Lung (tissue), 16 donors: Measurements from ENCODE around the gene HP1BP3. TPM values are rescaled to one million over a fixed set of nuclear protein-coding genes. Genes with fewer than 3 reads are reported as not detected.

Experiments
- ATAC-seq: fragments of 200-7000 bp; cut with Tn5 transposase; one replicate; pipeline ENCODE4 v1.9.1; 2020; ENCODE audit warnings: moderate number of reproducible peaks; ENCODE audit not compliant: insufficient read depth, low FRiP score
- DNase-seq, 3 donors: peaks; one replicate each; pipeline ENCODE4 v3.0.0-alpha.2; 2013 to 2017
- H3K27ac ChIP-seq, 2 donors: one replicate each; pipeline ENCODE4 v1.5.1; 2013; ENCODE audit warnings: mild to moderate bottlenecking in 2 of 2, moderate library complexity in 2 of 2, control low read depth in 1 of 2, inconsistent platforms in 1 of 2, low read depth in 1 of 2, low read length in 1 of 2
- H3K27me3 ChIP-seq, 3 donors: one replicate each; pipeline ENCODE4 v1.5.1; 2013; ENCODE audit warnings: low read length in 2 of 3; ENCODE audit not compliant: control insufficient read depth in 3 of 3, insufficient read depth in 3 of 3
- H3K36me3 ChIP-seq, 4 donors: one replicate each; pipeline ENCODE4 v1.5.1; 2013; ENCODE audit warnings: low read length in 4 of 4, mild to moderate bottlenecking in 1 of 4, moderate library complexity in 1 of 4; ENCODE audit not compliant: control insufficient read depth in 4 of 4, insufficient read depth in 4 of 4
- H3K4me1 ChIP-seq, 5 donors: one replicate each; pipeline ENCODE4 v1.5.1; 2013; ENCODE audit warnings: low read length in 5 of 5, mild to moderate bottlenecking in 2 of 5, moderate library complexity in 1 of 5; ENCODE audit not compliant: control insufficient read depth in 5 of 5, insufficient read depth in 5 of 5
- H3K4me3 ChIP-seq: one replicate; pipeline ENCODE4 v1.5.1; 2013; ENCODE audit warnings: mild to moderate bottlenecking, control low read depth, moderate library complexity
- H3K9ac ChIP-seq, 2 donors: one replicate each; pipeline ENCODE4 v1.5.1; 2013; ENCODE audit warnings: low read length in 2 of 2, control low read depth in 1 of 2; ENCODE audit not compliant: insufficient read depth in 1 of 2
- H3K9me3 ChIP-seq, 4 donors: one replicate each; pipeline ENCODE4 v1.5.1; 2013; ENCODE audit warnings: low read length in 3 of 4, mild to moderate bottlenecking in 1 of 4, moderate library complexity in 1 of 4; ENCODE audit not compliant: control insufficient read depth in 4 of 4, insufficient read depth in 3 of 4
- WGBS, 2 donors: extraction: QIAGEN DNeasy Blood & Tissue Kit; methylation state at CpG; one replicate each; pipeline ENCODE4 v1.1.7; 2013; 5-methylcytosine and 5-hydroxymethylcytosine counted together
- long read RNA-seq, 5 donors: transcript quantifications; one replicate each; lab custom pipeline, GENCODE V29; 2026
- polyA plus RNA-seq, 2 donors: library from polyadenylated mRNA; stranded (reverse); fragments of 200-250 nt; gene quantifications; one replicate each; pipeline ENCODE4 v1.2.1, GENCODE V29; 2013
- total RNA-seq, 2 donors: library from RNA; depleted of rRNA in 1 of 2; stranded (reverse); fragments of >200 nt in 1 of 2; gene quantifications; one replicate each; pipeline ENCODE4 v1.2.1, GENCODE V29; 2014 to 2021
- TF ChIP-seq, protein P1 (sequence below): IDR thresholded peaks from 2 replicates; pipeline ENCODE4 v1.5.1; 2012; ENCODE audit warnings: mild to moderate bottlenecking; ENCODE audit errors: control extremely low read depth, extremely low read depth
- donor health status: control.
- donor health status: control.
- donor health status: Bipolar disorder and iron deficiency.
- donor health status: healthy.
- donor health status: DM: yes; HTN: yes; CAD: no.

Gene HP1BP3, protein sequence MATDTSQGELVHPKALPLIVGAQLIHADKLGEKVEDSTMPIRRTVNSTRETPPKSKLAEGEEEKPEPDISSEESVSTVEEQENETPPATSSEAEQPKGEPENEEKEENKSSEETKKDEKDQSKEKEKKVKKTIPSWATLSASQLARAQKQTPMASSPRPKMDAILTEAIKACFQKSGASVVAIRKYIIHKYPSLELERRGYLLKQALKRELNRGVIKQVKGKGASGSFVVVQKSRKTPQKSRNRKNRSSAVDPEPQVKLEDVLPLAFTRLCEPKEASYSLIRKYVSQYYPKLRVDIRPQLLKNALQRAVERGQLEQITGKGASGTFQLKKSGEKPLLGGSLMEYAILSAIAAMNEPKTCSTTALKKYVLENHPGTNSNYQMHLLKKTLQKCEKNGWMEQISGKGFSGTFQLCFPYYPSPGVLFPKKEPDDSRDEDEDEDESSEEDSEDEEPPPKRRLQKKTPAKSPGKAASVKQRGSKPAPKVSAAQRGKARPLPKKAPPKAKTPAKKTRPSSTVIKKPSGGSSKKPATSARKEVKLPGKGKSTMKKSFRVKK
- total RNA-seq (100 to 1,000 TPM; 143 to 316 TPM), polyA plus RNA-seq (10 to 100 TPM; 63.0 to 92.9 TPM)
- long read RNA-seq, donor 1, full-length matches to known transcripts = 12 of 69 reads
- long read RNA-seq, donor 1, partial matches to known transcripts = 30 of 69 reads
- long read RNA-seq, donor 1, other reads (novel, unspliced or antisense) = 27 of 69 reads
- long read RNA-seq, donor 2, full-length matches to known transcripts = 11 of 23 reads
- long read RNA-seq, donor 2, partial matches to known transcripts = 5 of 23 reads
- long read RNA-seq, donor 2, other reads (novel, unspliced or antisense) = 7 of 23 reads
- long read RNA-seq, donor 3, full-length matches to known transcripts = 6 of 27 reads
- long read RNA-seq, donor 3, partial matches to known transcripts = 14 of 27 reads
- long read RNA-seq, donor 3, other reads (novel, unspliced or antisense) = 7 of 27 reads
- long read RNA-seq, donor 4, full-length matches to known transcripts = 3 of 47 reads
- long read RNA-seq, donor 4, partial matches to known transcripts = 44 of 47 reads
- long read RNA-seq, donor 4, other reads (novel, unspliced or antisense) = 0 of 47 reads
- long read RNA-seq, donor 5, full-length matches to known transcripts = 13 of 51 reads
- long read RNA-seq, donor 5, partial matches to known transcripts = 38 of 51 reads
- long read RNA-seq, donor 5, other reads (novel, unspliced or antisense) = 0 of 51 reads

DNA sequence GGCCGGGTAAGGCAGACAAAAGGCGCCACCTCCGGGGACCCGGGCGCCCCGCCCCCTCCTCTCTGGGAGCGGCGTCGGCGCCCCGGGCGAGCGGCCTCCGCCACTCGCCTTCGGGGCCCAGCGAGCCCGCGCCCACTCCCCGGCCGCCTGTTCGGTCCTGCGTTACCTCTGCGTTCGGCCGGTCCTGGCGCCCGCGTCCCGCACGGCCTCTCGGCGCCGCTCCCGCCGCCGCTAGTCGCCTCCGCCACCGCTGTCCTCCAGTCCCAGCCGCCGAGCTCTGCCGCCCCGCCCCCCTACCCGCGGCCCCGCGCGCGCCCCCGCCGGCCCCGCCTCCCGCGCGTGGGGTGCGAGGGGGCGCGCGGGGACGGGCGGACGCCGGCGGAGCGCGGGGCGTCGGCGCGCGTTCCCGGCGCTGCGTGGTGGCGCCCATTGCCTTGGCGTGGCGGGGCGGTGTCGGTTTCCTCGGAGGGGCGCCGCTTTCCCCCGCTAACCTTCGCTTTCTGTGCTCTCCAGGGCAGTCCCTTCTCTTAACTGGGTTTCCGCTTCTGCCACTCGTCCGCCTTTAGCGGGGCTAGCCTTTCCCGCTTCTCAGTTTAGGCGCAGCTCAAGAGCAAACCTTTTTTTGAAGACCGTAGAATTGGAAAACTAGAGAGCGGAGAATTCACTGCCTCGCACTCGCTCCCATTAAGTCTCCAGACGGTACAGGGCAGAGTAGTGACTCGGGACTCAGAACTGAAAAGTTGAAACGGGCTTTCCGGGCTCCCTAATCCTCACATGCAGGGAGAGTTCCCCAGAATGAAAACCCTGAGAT is at the start of gene HP1BP3:
TSS of gene HP1BP3 (minus strand) at position 279 of the 811 bp plus-strand sequence. CDS start 6,867 bp downstream, outside the sequence.
- no peaks in the 10 kb centered on the region for H3K9me3 ChIP-seq
- H3K27me3 ChIP-seq = no peaks in the 10 kb centered on the region
- ATAC-seq = peak; percentile 81
- peak; percentile 85 to 90 (median 88) for DNase-seq
- no peaks in the 10 kb centered on the region for H3K36me3 ChIP-seq
- TF ChIP-seq, protein P1, sequence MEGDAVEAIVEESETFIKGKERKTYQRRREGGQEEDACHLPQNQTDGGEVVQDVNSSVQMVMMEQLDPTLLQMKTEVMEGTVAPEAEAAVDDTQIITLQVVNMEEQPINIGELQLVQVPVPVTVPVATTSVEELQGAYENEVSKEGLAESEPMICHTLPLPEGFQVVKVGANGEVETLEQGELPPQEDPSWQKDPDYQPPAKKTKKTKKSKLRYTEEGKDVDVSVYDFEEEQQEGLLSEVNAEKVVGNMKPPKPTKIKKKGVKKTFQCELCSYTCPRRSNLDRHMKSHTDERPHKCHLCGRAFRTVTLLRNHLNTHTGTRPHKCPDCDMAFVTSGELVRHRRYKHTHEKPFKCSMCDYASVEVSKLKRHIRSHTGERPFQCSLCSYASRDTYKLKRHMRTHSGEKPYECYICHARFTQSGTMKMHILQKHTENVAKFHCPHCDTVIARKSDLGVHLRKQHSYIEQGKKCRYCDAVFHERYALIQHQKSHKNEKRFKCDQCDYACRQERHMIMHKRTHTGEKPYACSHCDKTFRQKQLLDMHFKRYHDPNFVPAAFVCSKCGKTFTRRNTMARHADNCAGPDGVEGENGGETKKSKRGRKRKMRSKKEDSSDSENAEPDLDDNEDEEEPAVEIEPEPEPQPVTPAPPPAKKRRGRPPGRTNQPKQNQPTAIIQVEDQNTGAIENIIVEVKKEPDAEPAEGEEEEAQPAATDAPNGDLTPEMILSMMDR = no peak
- H3K9ac ChIP-seq = peak within 1 kb of the TSS; percentile 95 to 97
- peak within 1 kb of the TSS; percentile 98 to 99 for H3K27ac ChIP-seq
- 0 to 1% methylated on average over 42 to 99 of the region's 99 CpGs for WGBS, 2 donors
- H3K4me3 ChIP-seq = peak within 1 kb of the TSS; percentile 90
- H3K4me1 ChIP-seq = peaks cover 0 to 23% (median 5%) of the 10 kb centered on the region in 5 donors

DNA sequence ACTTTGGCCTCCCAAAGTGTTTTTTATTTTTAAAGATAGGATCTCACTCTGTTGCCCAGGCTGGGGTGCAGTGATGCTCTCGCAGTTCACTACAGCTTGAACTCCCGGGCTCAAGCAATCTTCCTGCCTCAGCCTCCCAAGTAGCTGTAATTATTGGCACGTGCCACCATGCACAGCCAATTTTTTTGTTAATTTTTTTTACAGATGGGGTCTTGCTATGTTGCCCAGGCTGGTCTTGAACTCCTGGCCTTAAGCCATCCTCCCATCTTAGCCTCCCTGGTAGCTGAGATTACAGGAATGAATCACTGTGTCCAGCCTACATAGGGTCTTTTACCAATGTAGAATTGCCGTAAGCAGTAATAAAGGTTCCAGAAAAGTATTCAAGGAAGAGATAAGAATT is 49.1 kb upstream of the HP1BP3 start:
- 94% methylated on average over 4 of the region's 4 CpGs for WGBS, 2 donors
- Histone ChIP-seq H3K9ac (no peak overlapping the region), H3K4me1 (no peaks in the 10 kb centered on the region), H3K9me3 (no peaks in the 10 kb centered on the region), H3K27ac (no peak overlapping the region), H3K36me3 (peaks cover 0 to 16% (median 7%) of the 10 kb centered on the region in 4 donors), H3K4me3 (no peak overlapping the region), H3K27me3 (no peaks in the 10 kb centered on the region)
- ATAC-seq (no peak), DNase-seq (no peak)
- TF ChIP-seq, protein P1 = no peak

DNA sequence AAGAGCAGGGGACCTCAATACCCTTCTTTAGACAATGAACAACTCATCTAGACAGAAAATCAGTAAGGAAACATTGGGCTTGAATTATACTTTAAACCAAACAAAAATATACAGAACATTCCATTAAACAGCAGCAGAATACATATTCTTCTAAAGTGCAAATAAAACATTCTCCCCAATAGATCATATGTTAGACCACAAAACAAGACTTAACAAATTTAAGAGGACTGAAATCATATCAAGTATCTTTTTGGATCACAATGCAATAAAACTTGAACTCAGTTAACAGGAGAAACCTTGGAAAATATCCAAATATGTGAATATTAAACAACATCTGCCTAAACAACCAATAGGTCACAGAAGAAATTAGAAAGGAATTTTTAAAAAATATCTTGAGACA is 47.7 kb upstream of the HP1BP3 start:
- Histone ChIP-seq H3K36me3 (peaks cover 0 to 7% (median 6%) of the 10 kb centered on the region in 4 donors), H3K9me3 (no peaks in the 10 kb centered on the region), H3K4me1 (no peaks in the 10 kb centered on the region), H3K4me3 (no peak overlapping the region), H3K9ac (no peak overlapping the region), H3K27me3 (no peaks in the 10 kb centered on the region), H3K27ac (no peak overlapping the region)
- DNase-seq (no peak), ATAC-seq (no peak)
- TF ChIP-seq, protein P1 = no peak
